IgD-negative memory B cell (primary cell): Measurements from ENCODE around the gene C9orf152. TPM values are rescaled to one million over a fixed set of nuclear protein-coding genes. Genes with fewer than 3 reads are reported as not detected.

ENCODE experiments used
- H3K27ac Mint-ChIP-seq, 3 donors: one replicate each; pipeline ENCODE4 v1.8.0; 2020 to 2022; ENCODE audit warnings: mild to moderate bottlenecking in 3 of 3, mixed read lengths in 3 of 3, moderate library complexity in 1 of 3
- H3K27me3 Mint-ChIP-seq: one replicate; pipeline ENCODE4 v1.8.0; 2021; ENCODE audit warnings: mixed read lengths
- H3K36me3 Mint-ChIP-seq: one replicate; pipeline ENCODE4 v1.8.0; 2020; ENCODE audit warnings: mild to moderate bottlenecking, mixed read lengths
- H3K4me1 Mint-ChIP-seq, 3 donors: one replicate each; pipeline ENCODE4 v1.8.0; 2020 to 2022; ENCODE audit warnings: mixed read lengths in 3 of 3, mild to moderate bottlenecking in 1 of 3
- H3K4me3 Mint-ChIP-seq, 4 donors: one replicate each; pipeline ENCODE4 v1.8.0; 2020 to 2022; ENCODE audit warnings: mild to moderate bottlenecking in 4 of 4, mixed read lengths in 4 of 4, moderate library complexity in 3 of 4
- H3K9me3 Mint-ChIP-seq, 3 donors: one replicate each; pipeline ENCODE4 v1.8.0; 2020 to 2021; ENCODE audit warnings: mixed read lengths in 3 of 3, mild to moderate bottlenecking in 1 of 3
- polyA plus RNA-seq: library from polyadenylated mRNA; unstranded; fragments of 300-500 nt; fragmentation: Illumina TruSeq; gene quantifications from one replicate; pipeline ENCODE4 v1.2.3, GENCODE V29; 2021

Gene C9orf152
- polyA plus RNA-seq, 1 donor from 2014 or later: not detected

- peaks cover 19% of the 10 kb centered on the region for H3K36me3 Mint-ChIP-seq
- no peaks in the 10 kb centered on the region for H3K27me3 Mint-ChIP-seq
- peaks cover 69 to 85% (median 77%) of the 10 kb centered on the region in 3 donors for H3K4me1 Mint-ChIP-seq
- peaks cover 0 to 5% (median 3%) of the 10 kb centered on the region in 3 donors for H3K9me3 Mint-ChIP-seq
- H3K27ac Mint-ChIP-seq: peak overlapping the region in 2 of 3 donors; percentile 64 to 93
- peak overlapping the region; percentile 67 to 88 (median 81) for H3K4me3 Mint-ChIP-seq
These were observed 55.1 kb downstream of the C9orf152 start for GRCh38 chr9:110152704-110153374.

Other genes starting within 250 kb of the C9orf152 start
- 120 TPM for gene TXN, start 48.3 kb upstream of the C9orf152 start, polyA plus RNA-seq
- gene TXNDC8, start 129.7 kb upstream of the C9orf152 start, polyA plus RNA-seq: not detected